GM12875 (cell line): ENCODE measurements around the gene KRTAP4-4.
"Not testable (repeated sequence)": the region's sequence is repeated elsewhere in the genome, so short reads cannot be mapped to it uniquely, and the experiment has no call there.

Experiments used
- H3K4me3 ChIP-seq: one replicate; pipeline ENCODE4 v1.5.1; 2011; ENCODE audit warnings: low read depth, low read length, control low read depth
- CTCF ChIP-seq: IDR thresholded peaks from 2 replicates; pipeline ENCODE4 v1.5.1; 2011; ENCODE audit warnings: low read depth, mild to moderate bottlenecking, control low read depth, inconsistent platforms, low read length, moderate library complexity, borderline replicate concordance; ENCODE audit not compliant: insufficient read depth

KRTAP4-4 gene

GRCh38 chr17:41160648-41161047 is at the start of gene KRTAP4-4:
TSS of gene KRTAP4-4 (minus strand) at chr17:41160748. CDS start at chr17:41160691, 57 bp downstream.
- TF ChIP-seq CTCF: no peak
- no peak within 1 kb of the TSS for H3K4me3 ChIP-seq

GRCh38 chr17:41199421-41200078 is 39.0 kb upstream of the KRTAP4-4 start:
- no peak overlapping the region for H3K4me3 ChIP-seq
- TF ChIP-seq CTCF: no peak

GRCh38 chr17:41196068-41196467 is 35.5 kb upstream of the KRTAP4-4 start:
- H3K4me3 ChIP-seq: no peak overlapping the region
- TF ChIP-seq CTCF: no peak

GRCh38 chr17:41190328-41190727 is 29.8 kb upstream of the KRTAP4-4 start:
- H3K4me3 ChIP-seq: no peak overlapping the region
- TF ChIP-seq CTCF: no peak

- H3K4me3 ChIP-seq: not testable (repeated sequence)
Observed at GRCh38 chr17:41189837-41190318, 29.3 kb upstream of the KRTAP4-4 start, which contains the start of gene KRTAP9-1. TSS of gene KRTAP9-1 (plus strand) at chr17:41189887. CDS start at chr17:41189887, 0 bp downstream.

GRCh38 chr17:41186872-41187271 is 26.3 kb upstream of the KRTAP4-4 start:
- TF ChIP-seq CTCF: no peak

GRCh38 chr17:41185001-41185400 is 24.5 kb upstream of the KRTAP4-4 start:
- no peak for TF ChIP-seq CTCF
- no peak overlapping the region for H3K4me3 ChIP-seq

More at GRCh38 chr17:41186872-41187271, 26.3 kb upstream of the KRTAP4-4 start:
- H3K4me3 ChIP-seq: no peak overlapping the region
